ENCODE measurements around the gene PLD1. TPM values are rescaled to one million over a fixed set of nuclear protein-coding genes. Genes with fewer than 3 reads are reported as not detected.

PLD1 gene
- total and polyA plus RNA-seq, 2 of the 8 experiments (the other 6 are each of a cell fraction or from before 2014, with no cell fraction given) = 1.2 to 2.6 TPM

GRCh38 chr3:171710359-171710758 is 99.9 kb downstream of the PLD1 start (continued):
- TF ChIP-seq FOSL1 (IDR thresholded peaks at IDR 0.05; ENCODE audit: insufficient read depth, low read depth, low read length) = no peak
- TF ChIP-seq SIRT6 (IDR thresholded peaks at IDR 0.05; ENCODE audit: low read length) = no peak
- no peak for TF ChIP-seq TEAD4 (IDR thresholded peaks at IDR 0.05; ENCODE audit: low read depth, low read length)
- no peak for TF ChIP-seq EGR1 (IDR thresholded peaks at IDR 0.05; ENCODE audit: borderline replicate concordance, low read depth, low read length)
- no peak for TF ChIP-seq SIX5 (IDR thresholded peaks at IDR 0.05; ENCODE audit: low read depth, low read length)

All from H1 (cell line).